Mesenchymal stem cell (in vitro differentiated cells and primary cell): Measurements from ENCODE around the gene OPCML.

Experiments used
- DNase-seq: peaks from one replicate; pipeline ENCODE4 v3.0.0-alpha.2; 2013
- H2AFZ ChIP-seq: one replicate; pipeline ENCODE4 v1.6.1; 2013; ENCODE audit warnings: low read depth, mild to moderate bottlenecking, control low read depth, inconsistent platforms, low read length, moderate library complexity
- H2AK5ac ChIP-seq: 2 replicates; pipeline ENCODE4 v1.6.1; 2013; ENCODE audit warnings: low read length, moderate library complexity, mild to moderate bottlenecking, inconsistent platforms; ENCODE audit not compliant: severe bottlenecking
- H2BK120ac ChIP-seq: one replicate; pipeline ENCODE4 v1.6.1; 2013; ENCODE audit warnings: low read depth, mild to moderate bottlenecking, inconsistent platforms, low read length, moderate library complexity
- H2BK12ac ChIP-seq, 2 experiments: one replicate each; pipeline ENCODE4 v1.6.1; 2013; ENCODE audit warnings: inconsistent platforms in 2 of 2, low read length in 2 of 2, mild to moderate bottlenecking in 2 of 2, moderate library complexity in 2 of 2, control low read depth in 1 of 2
- H2BK15ac ChIP-seq: one replicate; pipeline ENCODE4 v1.6.1; 2013; ENCODE audit warnings: mild to moderate bottlenecking, low read depth, inconsistent platforms; ENCODE audit not compliant: poor library complexity, severe bottlenecking
- H2BK5ac ChIP-seq: 2 replicates; pipeline ENCODE4 v1.6.1; 2013; ENCODE audit warnings: low read depth, mild to moderate bottlenecking, low read length, control low read depth, inconsistent platforms; ENCODE audit not compliant: poor library complexity, severe bottlenecking
- H3K14ac ChIP-seq, 2 experiments: one replicate each; pipeline ENCODE4 v1.6.1; 2013; ENCODE audit warnings: inconsistent platforms in 2 of 2, low read length in 2 of 2, control low read depth in 1 of 2, mild to moderate bottlenecking in 1 of 2, moderate library complexity in 1 of 2
- H3K18ac ChIP-seq, 2 experiments: one replicate each; pipeline ENCODE4 v1.6.1; 2013; ENCODE audit warnings: inconsistent platforms in 2 of 2, low read length in 2 of 2, control low read depth in 1 of 2, low read depth in 1 of 2, mild to moderate bottlenecking in 1 of 2
- H3K23ac ChIP-seq, 2 experiments: one replicate each; pipeline ENCODE4 v1.6.1; 2013; ENCODE audit warnings: inconsistent platforms in 2 of 2, low read length in 2 of 2, mild to moderate bottlenecking in 2 of 2, moderate library complexity in 2 of 2, control low read depth in 1 of 2
- H3K27ac ChIP-seq: 2 replicates; pipeline ENCODE4 v1.5.1; 2013; ENCODE audit warnings: mild to moderate bottlenecking, moderate library complexity, low read length, control low read depth, inconsistent platforms; ENCODE audit not compliant: poor library complexity, severe bottlenecking
- H3K27me3 ChIP-seq, 2 experiments: 2 replicates each; pipeline versions ENCODE4 v1.6.1 to v1.7.0; 2013; ENCODE audit warnings: low read length in 2 of 2, mild to moderate bottlenecking in 2 of 2, moderate library complexity in 2 of 2, control low read depth in 1 of 2, inconsistent platforms in 1 of 2; ENCODE audit not compliant: control insufficient read depth in 1 of 2, insufficient read depth in 1 of 2
- H3K36me3 ChIP-seq, 2 experiments: 2 replicates each; pipeline versions ENCODE4 v1.6.1 to v1.7.0; 2013; ENCODE audit warnings: low read length in 2 of 2, control low read depth in 1 of 2, inconsistent platforms in 1 of 2, low read depth in 1 of 2, mild to moderate bottlenecking in 1 of 2; ENCODE audit not compliant: insufficient read depth in 2 of 2, control insufficient read depth in 1 of 2
- H3K4ac ChIP-seq, 2 experiments: one replicate each; pipeline ENCODE4 v1.6.1; 2013; ENCODE audit warnings: inconsistent platforms in 2 of 2, low read length in 2 of 2, mild to moderate bottlenecking in 2 of 2, moderate library complexity in 2 of 2, control low read depth in 1 of 2, low read depth in 1 of 2
- H3K4me1 ChIP-seq: 2 replicates; pipeline ENCODE4 v1.6.1; 2013; ENCODE audit warnings: low read depth, low read length, control low read depth; ENCODE audit not compliant: control insufficient read depth, insufficient read depth
- H3K4me2 ChIP-seq: 2 replicates; pipeline ENCODE4 v1.6.1; 2013; ENCODE audit warnings: low read length, mild to moderate bottlenecking, inconsistent platforms; ENCODE audit not compliant: poor library complexity, severe bottlenecking
- H3K4me3 ChIP-seq, 2 experiments: 2 replicates each; pipeline versions ENCODE4 v1.5.1 to v1.7.0; 2013; ENCODE audit warnings: low read length in 2 of 2, mild to moderate bottlenecking in 2 of 2, control low read depth in 1 of 2, low read depth in 1 of 2; ENCODE audit not compliant: insufficient read depth in 1 of 2
- H3K79me1 ChIP-seq: replicated peaks from 2 replicates; pipeline ENCODE4 v1.6.1; 2013; ENCODE audit warnings: mild to moderate bottlenecking, control low read depth, low read length, inconsistent platforms; ENCODE audit not compliant: poor library complexity, severe bottlenecking
- H3K9ac ChIP-seq: 2 replicates; pipeline ENCODE4 v1.7.0; 2013; ENCODE audit warnings: mild to moderate bottlenecking, low read length, moderate library complexity
- H3K9me3 ChIP-seq: 2 replicates; pipeline ENCODE4 v1.7.0; 2013; ENCODE audit warnings: mild to moderate bottlenecking, low read length; ENCODE audit not compliant: control insufficient read depth
- H4K8ac ChIP-seq: one replicate; pipeline ENCODE4 v1.6.1; 2013; ENCODE audit warnings: inconsistent platforms, mild to moderate bottlenecking, low read length, moderate library complexity
- H4K91ac ChIP-seq: one replicate; pipeline ENCODE4 v1.6.1; 2013; ENCODE audit warnings: mild to moderate bottlenecking, low read length, inconsistent platforms
- WGBS: methylation state at CpG from one replicate; pipeline ENCODE4 v1.1.7; 2013; ENCODE audit warnings: mixed read lengths; 5-methylcytosine and 5-hydroxymethylcytosine counted together

The OPCML gene

DNA sequence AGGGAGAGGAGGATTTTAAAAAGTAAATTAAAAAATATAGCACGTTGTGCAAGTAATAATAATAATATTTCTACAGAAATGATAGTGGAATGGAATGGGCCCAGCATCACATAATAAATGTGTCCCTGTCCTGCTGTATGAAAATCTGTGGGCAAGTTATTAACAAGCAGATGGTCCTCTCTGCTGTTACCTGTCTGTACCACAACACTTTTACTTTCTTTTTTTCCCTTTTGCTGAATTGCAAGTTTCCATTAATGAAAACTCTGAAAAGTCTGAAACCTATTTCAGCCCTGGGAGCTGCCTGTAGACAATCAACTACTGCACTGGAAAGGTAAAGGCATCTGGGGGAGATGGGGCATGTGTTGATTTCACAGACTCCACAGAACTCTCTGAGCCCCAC lies 937.1 kb downstream of the OPCML start:
- no peak overlapping the region for H3K4me3 ChIP-seq
- H3K79me1 ChIP-seq: no peaks in the 10 kb centered on the region
- no peak overlapping the region for H3K9ac ChIP-seq
- no peak for DNase-seq
- peaks cover 0 to 4% of the 10 kb centered on the region in 2 experiments for H3K27me3 ChIP-seq
- H3K36me3 ChIP-seq: no peaks in the 10 kb centered on the region
- peak overlapping the region in 1 of 2 experiments; percentile 27 for H2BK12ac ChIP-seq
- H2AFZ ChIP-seq: no peak overlapping the region
- no peak overlapping the region for H2AK5ac ChIP-seq
- H3K14ac ChIP-seq: no peak overlapping the region
- no CpG with 5 or more reads among the region's 1 CpG for WGBS
- H4K91ac ChIP-seq: no peak overlapping the region
- H3K4me1 ChIP-seq: no peaks in the 10 kb centered on the region
- no peak overlapping the region for H2BK120ac ChIP-seq
- no peak overlapping the region for H3K4ac ChIP-seq
- no peak overlapping the region for H3K23ac ChIP-seq
- H4K8ac ChIP-seq: no peak overlapping the region
- H3K4me2 ChIP-seq: no peak overlapping the region
- H3K27ac ChIP-seq: no peak overlapping the region
- no peaks in the 10 kb centered on the region for H3K9me3 ChIP-seq
- no peak overlapping the region for H2BK5ac ChIP-seq
- H3K18ac ChIP-seq: no peak overlapping the region
- no peak overlapping the region for H2BK15ac ChIP-seq

DNA sequence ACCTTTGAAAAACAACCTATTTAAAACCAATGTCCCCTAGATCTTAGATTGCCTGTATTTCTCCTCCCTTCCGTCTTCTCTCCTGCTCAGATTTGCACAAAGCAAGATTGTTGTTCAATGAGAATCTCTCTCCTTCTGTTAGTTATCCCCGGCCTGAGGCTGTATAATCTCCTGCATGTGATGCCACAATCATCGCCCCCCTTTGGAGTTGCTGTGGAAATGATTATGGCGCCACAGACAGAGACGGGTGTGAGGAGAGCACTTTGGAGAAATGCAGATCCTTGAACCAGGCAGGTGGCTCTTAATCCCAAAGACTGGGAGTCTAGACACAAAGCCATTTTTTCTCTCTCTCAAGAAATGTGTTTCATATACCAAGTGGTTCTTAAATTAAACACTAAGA lies 941.3 kb downstream of the OPCML start:
- Histone ChIP-seq H4K8ac (no peak overlapping the region), H3K18ac (no peak overlapping the region), H3K27ac (no peak overlapping the region), H3K4me2 (no peak overlapping the region), H3K4me1 (no peaks in the 10 kb centered on the region), H3K23ac (no peak overlapping the region), H2AK5ac (no peak overlapping the region), H3K9ac (no peak overlapping the region), H2BK5ac (no peak overlapping the region), H3K27me3 (peaks cover 0 to 9% of the 10 kb centered on the region in 2 experiments), H2BK15ac (no peak overlapping the region), H2BK120ac (no peak overlapping the region), H3K4ac (no peak overlapping the region), H3K36me3 (no peaks in the 10 kb centered on the region), H3K14ac (no peak overlapping the region), H3K9me3 (no peaks in the 10 kb centered on the region), H4K91ac (no peak overlapping the region), H2AFZ (no peak overlapping the region), H2BK12ac (no peak overlapping the region), H3K79me1 (no peaks in the 10 kb centered on the region), H3K4me3 (no peak overlapping the region)
- WGBS: 89% methylated on average over 5 of the region's 5 CpGs
- no peak for DNase-seq

DNA sequence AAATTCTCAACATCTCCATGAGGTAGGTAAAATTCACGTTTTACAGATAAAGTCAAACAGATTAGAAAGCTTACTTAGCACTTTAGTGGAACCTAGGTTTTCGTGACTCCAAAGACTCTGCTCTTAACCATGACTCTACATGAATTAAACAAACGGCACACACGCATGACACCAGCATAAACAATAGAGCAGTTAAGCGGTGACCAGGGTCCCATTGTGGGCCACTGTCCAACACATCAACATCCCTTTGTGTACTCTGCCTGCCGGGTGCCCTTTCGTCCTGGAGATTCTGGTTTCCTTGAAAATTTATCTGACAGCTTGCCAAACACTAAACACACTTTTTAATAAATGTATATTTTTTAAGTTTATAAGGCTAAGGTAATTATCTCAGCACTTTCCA lies 941.7 kb downstream of the OPCML start:
- Histone ChIP-seq H3K18ac (no peak overlapping the region), H4K8ac (no peak overlapping the region)
- WGBS: 60% methylated on average over 5 of the region's 7 CpGs

DNA sequence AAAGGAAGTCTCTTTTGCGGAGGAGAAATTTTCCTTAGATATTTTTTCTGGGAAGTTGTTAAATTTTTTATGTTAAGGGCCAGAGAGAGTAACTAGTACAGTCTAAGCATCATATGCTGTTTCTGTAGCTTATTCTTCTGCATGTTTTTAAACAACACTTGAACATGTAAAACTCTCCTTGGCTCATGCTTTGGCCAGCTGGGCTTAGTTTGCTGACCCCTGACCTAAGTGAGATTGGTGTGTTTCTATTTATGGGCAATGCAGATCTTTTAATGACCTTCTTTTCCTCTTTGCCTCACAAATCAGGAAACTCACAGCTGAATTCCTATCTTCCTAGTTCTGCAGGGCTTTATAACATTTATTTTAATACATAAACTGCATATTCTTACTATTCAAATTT lies 942.5 kb downstream of the OPCML start:
- no peak overlapping the region for H3K14ac ChIP-seq
- H3K4me3 ChIP-seq: no peak overlapping the region
- no peak overlapping the region for H4K91ac ChIP-seq
- peaks cover 0 to 5% of the 10 kb centered on the region in 2 experiments for H3K27me3 ChIP-seq
- H2BK5ac ChIP-seq: no peak overlapping the region
- no peaks in the 10 kb centered on the region for H3K36me3 ChIP-seq
- H3K4me1 ChIP-seq: no peaks in the 10 kb centered on the region
- H4K8ac ChIP-seq: no peak overlapping the region
- H2AK5ac ChIP-seq: no peak overlapping the region
- H2BK15ac ChIP-seq: no peak overlapping the region
- no peak for DNase-seq
- no peak overlapping the region for H2BK120ac ChIP-seq
- no peak overlapping the region for H2AFZ ChIP-seq
- H2BK12ac ChIP-seq: no peak overlapping the region
- no peak overlapping the region for H3K27ac ChIP-seq
- no peak overlapping the region for H3K4me2 ChIP-seq
- no peaks in the 10 kb centered on the region for H3K9me3 ChIP-seq
- no peak overlapping the region for H3K23ac ChIP-seq
- 90% methylated on average over 1 of the region's 1 CpG for WGBS
- H3K4ac ChIP-seq: no peak overlapping the region
- no peak overlapping the region for H3K18ac ChIP-seq
- no peaks in the 10 kb centered on the region for H3K79me1 ChIP-seq
- no peak overlapping the region for H3K9ac ChIP-seq

More for the DNA sequence above, 941.7 kb downstream of the OPCML start:
- Histone ChIP-seq H2AFZ (no peak overlapping the region), H3K27ac (no peak overlapping the region), H2BK12ac (no peak overlapping the region), H3K27me3 (peaks cover 0 to 7% of the 10 kb centered on the region in 2 experiments), H3K4me1 (no peaks in the 10 kb centered on the region), H3K79me1 (no peaks in the 10 kb centered on the region), H3K4me2 (no peak overlapping the region), H3K9ac (no peak overlapping the region), H3K14ac (no peak overlapping the region), H3K36me3 (no peaks in the 10 kb centered on the region), H2AK5ac (no peak overlapping the region), H2BK15ac (no peak overlapping the region), H3K4me3 (no peak overlapping the region), H3K4ac (no peak overlapping the region), H3K9me3 (no peaks in the 10 kb centered on the region), H2BK5ac (no peak overlapping the region), H2BK120ac (no peak overlapping the region), H3K23ac (no peak overlapping the region), H4K91ac (no peak overlapping the region)
- peak; percentile 42 for DNase-seq
